Measurements from ENCODE around the gene TYRO3. TPM values are rescaled to one million over a fixed set of nuclear protein-coding genes. Genes with fewer than 3 reads are reported as not detected.

Gene TYRO3
- polyA plus RNA-seq, 1 of the 3 experiments (the other 2 are of a cell fraction) = 8.7 TPM

DNA sequence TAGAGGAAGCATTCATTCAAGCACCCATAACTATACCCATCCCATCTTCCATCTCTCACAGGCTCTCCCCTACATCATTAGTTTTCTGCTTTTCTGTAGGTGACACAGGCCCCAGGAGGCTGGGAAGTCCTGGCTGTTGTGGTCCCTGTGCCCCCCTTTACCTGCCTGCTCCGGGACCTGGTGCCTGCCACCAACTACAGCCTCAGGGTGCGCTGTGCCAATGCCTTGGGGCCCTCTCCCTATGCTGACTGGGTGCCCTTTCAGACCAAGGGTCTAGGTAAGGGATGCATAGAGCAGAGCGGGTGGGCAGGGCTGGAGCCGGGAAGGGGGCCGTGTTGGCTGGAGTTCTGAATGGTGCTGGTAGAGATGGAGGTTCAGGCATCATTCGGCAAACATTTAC is 8.2 kb downstream of the TYRO3 start:
- no peak overlapping the region for H2AFZ ChIP-seq (ENCODE audit: low read depth)
- H3K79me2 ChIP-seq (ENCODE audit: insufficient read depth) = no peaks in the 10 kb centered on the region
- no peaks in the 10 kb centered on the region for H4K20me1 ChIP-seq (ENCODE audit: insufficient read depth)
- H3K4me1 ChIP-seq (ENCODE audit: control insufficient read depth in 1 of 2, insufficient read depth in 2 of 2, low read depth in 1 of 2, low read length in 1 of 2) = peaks cover 0 to 19% of the 10 kb centered on the region in 2 experiments; a peak in 1 of 4 replicates
- H3F3A ChIP-seq (replicated peaks; ENCODE audit: insufficient read depth) = no peaks in the 10 kb centered on the region
- H3K27me3 ChIP-seq (ENCODE audit: insufficient read depth) = no peaks in the 10 kb centered on the region
- H3K4me3 ChIP-seq (ENCODE audit: low read depth in 2 of 2, low read length in 1 of 2) = no peak overlapping the region
- no peaks in the 10 kb centered on the region for H3K9me3 ChIP-seq
- H3K9me2 ChIP-seq = no peaks in the 10 kb centered on the region
- ChIA-PET POLR2A (no interaction called here), CTCF (no interaction called here)
- WGBS (ENCODE audit: low lambda C conversion rate) = 95% methylated on average over 6 of the region's 6 CpGs
- no peak overlapping the region for H3K9ac ChIP-seq
- H3K4me2 ChIP-seq = no peak overlapping the region
- no peak for TF ChIP-seq SMC3 (IDR thresholded peaks at IDR 0.05; ENCODE audit: low read depth, low read length)
- TF ChIP-seq, protein P1, sequence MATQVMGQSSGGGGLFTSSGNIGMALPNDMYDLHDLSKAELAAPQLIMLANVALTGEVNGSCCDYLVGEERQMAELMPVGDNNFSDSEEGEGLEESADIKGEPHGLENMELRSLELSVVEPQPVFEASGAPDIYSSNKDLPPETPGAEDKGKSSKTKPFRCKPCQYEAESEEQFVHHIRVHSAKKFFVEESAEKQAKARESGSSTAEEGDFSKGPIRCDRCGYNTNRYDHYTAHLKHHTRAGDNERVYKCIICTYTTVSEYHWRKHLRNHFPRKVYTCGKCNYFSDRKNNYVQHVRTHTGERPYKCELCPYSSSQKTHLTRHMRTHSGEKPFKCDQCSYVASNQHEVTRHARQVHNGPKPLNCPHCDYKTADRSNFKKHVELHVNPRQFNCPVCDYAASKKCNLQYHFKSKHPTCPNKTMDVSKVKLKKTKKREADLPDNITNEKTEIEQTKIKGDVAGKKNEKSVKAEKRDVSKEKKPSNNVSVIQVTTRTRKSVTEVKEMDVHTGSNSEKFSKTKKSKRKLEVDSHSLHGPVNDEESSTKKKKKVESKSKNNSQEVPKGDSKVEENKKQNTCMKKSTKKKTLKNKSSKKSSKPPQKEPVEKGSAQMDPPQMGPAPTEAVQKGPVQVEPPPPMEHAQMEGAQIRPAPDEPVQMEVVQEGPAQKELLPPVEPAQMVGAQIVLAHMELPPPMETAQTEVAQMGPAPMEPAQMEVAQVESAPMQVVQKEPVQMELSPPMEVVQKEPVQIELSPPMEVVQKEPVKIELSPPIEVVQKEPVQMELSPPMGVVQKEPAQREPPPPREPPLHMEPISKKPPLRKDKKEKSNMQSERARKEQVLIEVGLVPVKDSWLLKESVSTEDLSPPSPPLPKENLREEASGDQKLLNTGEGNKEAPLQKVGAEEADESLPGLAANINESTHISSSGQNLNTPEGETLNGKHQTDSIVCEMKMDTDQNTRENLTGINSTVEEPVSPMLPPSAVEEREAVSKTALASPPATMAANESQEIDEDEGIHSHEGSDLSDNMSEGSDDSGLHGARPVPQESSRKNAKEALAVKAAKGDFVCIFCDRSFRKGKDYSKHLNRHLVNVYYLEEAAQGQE (IDR thresholded peaks at IDR 0.05; ENCODE audit: low read depth, low read length) = no peak
- TF ChIP-seq, protein P2, sequence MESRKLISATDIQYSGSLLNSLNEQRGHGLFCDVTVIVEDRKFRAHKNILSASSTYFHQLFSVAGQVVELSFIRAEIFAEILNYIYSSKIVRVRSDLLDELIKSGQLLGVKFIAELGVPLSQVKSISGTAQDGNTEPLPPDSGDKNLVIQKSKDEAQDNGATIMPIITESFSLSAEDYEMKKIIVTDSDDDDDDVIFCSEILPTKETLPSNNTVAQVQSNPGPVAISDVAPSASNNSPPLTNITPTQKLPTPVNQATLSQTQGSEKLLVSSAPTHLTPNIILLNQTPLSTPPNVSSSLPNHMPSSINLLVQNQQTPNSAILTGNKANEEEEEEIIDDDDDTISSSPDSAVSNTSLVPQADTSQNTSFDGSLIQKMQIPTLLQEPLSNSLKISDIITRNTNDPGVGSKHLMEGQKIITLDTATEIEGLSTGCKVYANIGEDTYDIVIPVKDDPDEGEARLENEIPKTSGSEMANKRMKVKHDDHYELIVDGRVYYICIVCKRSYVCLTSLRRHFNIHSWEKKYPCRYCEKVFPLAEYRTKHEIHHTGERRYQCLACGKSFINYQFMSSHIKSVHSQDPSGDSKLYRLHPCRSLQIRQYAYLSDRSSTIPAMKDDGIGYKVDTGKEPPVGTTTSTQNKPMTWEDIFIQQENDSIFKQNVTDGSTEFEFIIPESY (IDR thresholded peaks at IDR 0.05; ENCODE audit: borderline replicate concordance, low read depth) = no peak
- no peak for TF ChIP-seq JUND (IDR thresholded peaks at IDR 0.05)
- TF ChIP-seq MEF2A (IDR thresholded peaks at IDR 0.05; ENCODE audit: borderline replicate concordance, low read depth) = no peak
- TF ChIP-seq, protein P3, sequence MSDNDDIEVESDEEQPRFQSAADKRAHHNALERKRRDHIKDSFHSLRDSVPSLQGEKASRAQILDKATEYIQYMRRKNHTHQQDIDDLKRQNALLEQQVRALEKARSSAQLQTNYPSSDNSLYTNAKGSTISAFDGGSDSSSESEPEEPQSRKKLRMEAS (IDR thresholded peaks at IDR 0.05; ENCODE audit: low read depth) = no peak
- TF ChIP-seq CHD2 (IDR thresholded peaks at IDR 0.05; ENCODE audit: low read length, partially characterized antibody) = no peak
- TF ChIP-seq, protein P4, sequence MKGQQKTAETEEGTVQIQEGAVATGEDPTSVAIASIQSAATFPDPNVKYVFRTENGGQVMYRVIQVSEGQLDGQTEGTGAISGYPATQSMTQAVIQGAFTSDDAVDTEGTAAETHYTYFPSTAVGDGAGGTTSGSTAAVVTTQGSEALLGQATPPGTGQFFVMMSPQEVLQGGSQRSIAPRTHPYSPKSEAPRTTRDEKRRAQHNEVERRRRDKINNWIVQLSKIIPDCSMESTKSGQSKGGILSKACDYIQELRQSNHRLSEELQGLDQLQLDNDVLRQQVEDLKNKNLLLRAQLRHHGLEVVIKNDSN (IDR thresholded peaks at IDR 0.05; ENCODE audit: borderline replicate concordance, low read depth) = no peak
- no peak for TF ChIP-seq YY1 (IDR thresholded peaks at IDR 0.05; ENCODE audit: low read depth)
- TF ChIP-seq, protein P5, sequence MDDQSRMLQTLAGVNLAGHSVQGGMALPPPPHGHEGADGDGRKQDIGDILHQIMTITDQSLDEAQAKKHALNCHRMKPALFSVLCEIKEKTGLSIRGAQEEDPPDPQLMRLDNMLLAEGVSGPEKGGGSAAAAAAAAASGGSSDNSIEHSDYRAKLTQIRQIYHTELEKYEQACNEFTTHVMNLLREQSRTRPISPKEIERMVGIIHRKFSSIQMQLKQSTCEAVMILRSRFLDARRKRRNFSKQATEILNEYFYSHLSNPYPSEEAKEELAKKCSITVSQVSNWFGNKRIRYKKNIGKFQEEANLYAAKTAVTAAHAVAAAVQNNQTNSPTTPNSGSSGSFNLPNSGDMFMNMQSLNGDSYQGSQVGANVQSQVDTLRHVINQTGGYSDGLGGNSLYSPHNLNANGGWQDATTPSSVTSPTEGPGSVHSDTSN (IDR thresholded peaks at IDR 0.05) = no peak
- DNase-seq = no peak
- H3K27ac ChIP-seq (ENCODE audit: low read depth in 2 of 2, low read length in 1 of 2) = no peak overlapping the region
- H3K36me3 ChIP-seq (replicated peaks in 1 of 2; ENCODE audit: control insufficient read depth in 1 of 2, insufficient read depth in 2 of 2, low read length in 1 of 2) = peaks cover 0 to 5% of the 10 kb centered on the region in 2 experiments
